EH (cell line): Measurements from ENCODE around the gene KRT16.
"Not testable (repeated sequence)": the region's sequence is repeated elsewhere in the genome, so short reads cannot be mapped to it uniquely, and the experiment has no call there.

Source experiments
- DNase-seq: peaks from one replicate; pipeline ENCODE4 v3.0.0-alpha.2; 2015; ENCODE audit warnings: low read depth

The KRT16 gene

GRCh38 chr17:41647038-41647813 lies 34.7 kb upstream of the KRT16 start:
- DNase-seq, result peak; percentile 16

DNA sequence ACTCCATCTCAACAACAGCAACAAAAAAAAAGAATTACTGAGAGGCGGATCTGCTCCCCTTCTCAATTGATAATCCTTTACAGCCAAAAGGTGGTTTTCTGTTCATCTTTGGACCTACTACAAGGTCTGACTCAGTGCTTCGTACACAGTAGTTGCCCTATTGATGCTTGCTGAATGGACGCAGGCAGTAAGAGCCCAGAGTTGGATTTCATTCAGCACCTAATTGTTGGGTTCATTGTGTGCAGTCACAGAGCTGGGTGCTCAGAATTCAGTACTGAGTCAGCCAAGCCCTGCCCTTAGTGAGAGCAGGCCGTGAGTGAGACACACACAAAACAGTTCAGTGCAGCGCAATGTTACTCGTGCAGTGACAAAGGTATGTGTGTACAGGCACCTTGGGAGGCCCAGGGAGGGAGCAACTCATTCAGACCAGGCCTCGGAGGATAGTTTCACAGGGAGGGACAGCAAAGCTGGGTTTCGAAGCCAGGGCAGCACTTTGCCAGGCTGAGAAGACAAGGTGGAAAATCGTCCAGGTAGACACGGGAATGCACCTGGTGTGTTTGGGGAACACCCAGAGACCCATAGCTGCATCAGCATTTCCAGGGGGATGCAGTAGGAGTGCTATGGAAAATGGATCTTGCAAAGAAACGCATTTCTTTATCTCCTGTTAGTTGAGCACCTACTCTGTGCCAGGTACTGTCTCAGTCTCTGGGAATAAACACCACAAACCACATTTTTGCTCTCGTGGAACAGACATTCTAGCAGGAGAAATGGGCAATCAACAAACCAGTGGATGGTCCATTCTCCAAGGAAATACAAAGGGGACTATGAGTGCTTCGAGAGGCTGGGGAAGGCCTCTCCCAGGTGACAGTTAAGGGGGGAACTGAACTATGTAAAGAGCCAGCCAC lies 29.9 kb upstream of the KRT16 start:
- no peak for DNase-seq

- not testable (repeated sequence) for DNase-seq
Measured at GRCh38 chr17:41640596-41640995, 28.0 kb upstream of the KRT16 start.

DNA sequence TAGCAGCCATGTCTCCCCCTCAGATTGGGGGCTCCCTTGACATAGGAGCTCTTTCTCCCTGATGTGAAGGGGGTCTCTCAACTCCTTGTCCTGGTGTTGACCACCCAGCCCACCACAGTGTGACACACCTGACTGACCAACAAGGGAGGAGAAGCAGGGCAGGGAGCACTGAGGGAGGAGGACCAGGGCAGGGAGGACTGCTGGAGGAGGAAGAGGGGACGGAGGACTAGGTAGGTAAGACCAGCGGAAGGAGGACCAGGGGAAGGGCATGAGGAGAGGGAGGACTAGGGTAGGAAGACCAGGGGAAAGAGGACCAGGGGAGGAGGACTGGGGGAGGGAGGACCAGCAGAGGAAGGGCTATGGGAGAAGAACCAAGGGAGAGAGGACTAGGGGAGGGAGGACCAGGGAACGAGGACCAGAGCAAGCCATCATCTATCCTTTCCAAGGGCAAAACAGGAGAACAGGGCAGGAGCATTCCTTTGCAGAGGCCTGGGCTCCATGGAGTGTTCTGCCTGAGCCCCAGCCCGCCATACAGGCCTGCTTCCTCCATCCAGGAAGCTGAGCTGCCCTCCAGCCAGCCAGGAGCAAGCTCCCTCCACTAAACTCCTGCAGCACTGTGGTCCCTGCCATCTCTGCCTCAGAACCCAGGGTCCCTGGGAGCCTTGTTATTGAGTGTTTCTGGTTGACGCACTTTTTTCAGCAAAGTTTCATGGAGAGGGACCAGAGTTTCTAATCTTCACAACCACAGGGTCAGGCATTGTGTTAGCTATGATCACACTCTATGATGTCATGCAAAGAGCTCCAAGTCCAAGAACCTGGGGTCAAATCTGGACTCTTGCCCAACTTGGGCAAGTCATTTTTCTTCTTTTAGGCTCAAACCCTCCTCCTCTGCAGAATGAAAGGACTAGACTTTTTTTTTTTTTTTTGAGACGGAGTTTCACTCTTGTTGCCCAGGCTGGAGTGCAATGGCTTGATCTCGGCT lies 27.2 kb upstream of the KRT16 start:
- no peak for DNase-seq

- DNase-seq, result no peak
Measured at GRCh38 chr17:41638941-41639340, 26.4 kb upstream of the KRT16 start.

DNA sequence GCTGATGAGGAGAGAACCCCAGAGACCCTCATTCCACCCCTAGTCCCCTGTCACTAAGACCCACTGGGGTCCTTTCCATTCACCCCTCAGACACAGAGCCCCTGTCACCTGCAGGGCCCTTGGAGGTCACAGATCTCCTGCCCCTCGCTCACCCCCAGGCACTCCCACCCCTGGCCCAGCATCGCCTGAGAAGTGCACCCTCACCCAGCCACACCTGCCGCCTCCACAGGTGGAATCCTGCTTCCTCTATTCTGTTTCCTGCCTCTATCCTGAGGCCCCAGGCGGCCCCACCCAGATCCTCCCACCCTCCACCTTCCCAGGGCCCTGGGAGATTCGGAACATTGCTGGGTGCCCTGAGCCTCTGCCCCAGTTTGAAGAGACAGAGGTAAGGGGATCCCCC lies 25.6 kb upstream of the KRT16 start:
- no peak for DNase-seq

DNA sequence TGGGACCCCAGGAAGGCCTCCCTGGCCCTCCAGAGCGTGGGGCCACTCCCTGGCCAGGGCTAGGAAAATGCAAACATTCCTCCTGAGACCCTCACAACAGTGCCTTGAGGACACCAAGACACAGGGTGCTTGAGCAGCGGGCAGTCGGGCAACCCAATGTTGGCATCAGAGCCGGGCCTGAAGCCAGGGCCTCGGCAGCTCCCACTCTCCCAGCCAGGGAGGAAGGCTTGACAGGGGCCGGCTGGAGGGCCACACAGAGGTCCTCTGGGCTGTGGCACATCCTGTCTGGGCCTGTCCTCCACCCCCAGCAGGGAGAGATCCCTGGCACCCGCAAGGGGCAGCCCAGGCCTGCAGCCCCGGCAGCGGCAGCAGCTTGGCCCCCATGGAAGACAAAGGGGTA lies 24.1 kb upstream of the KRT16 start:
- DNase-seq, result no peak

- no peak for DNase-seq
Measured at GRCh38 chr17:41635121-41636097, 22.8 kb upstream of the KRT16 start.

DNA sequence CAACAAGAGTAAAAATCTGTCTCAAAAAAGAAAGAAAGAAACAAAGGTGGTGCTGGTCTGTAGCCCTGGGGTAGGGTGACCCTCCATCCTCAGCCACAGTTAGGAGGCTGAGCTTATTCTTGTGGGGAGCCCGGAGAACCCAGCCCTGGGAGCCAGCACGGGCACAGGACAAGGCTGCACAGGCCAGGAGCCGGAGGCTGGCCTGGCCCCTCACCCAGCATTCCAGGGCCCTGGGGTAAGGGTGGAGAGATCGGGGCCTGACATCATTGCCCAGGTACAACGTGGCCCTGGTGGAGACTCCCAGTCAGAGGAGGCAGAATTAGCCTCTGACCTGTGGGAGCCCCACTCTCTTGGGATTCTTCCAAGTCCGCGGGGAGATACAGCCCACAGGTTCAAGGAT lies 22.1 kb upstream of the KRT16 start:
- no peak for DNase-seq

- no peak for DNase-seq
Measured at GRCh38 chr17:41633556-41634199, 21.1 kb upstream of the KRT16 start.

- DNase-seq, result no peak
Measured at GRCh38 chr17:41632482-41633105, 20.0 kb upstream of the KRT16 start.

GRCh38 chr17:41631898-41632285 lies 19.3 kb upstream of the KRT16 start:
- no peak for DNase-seq

DNA sequence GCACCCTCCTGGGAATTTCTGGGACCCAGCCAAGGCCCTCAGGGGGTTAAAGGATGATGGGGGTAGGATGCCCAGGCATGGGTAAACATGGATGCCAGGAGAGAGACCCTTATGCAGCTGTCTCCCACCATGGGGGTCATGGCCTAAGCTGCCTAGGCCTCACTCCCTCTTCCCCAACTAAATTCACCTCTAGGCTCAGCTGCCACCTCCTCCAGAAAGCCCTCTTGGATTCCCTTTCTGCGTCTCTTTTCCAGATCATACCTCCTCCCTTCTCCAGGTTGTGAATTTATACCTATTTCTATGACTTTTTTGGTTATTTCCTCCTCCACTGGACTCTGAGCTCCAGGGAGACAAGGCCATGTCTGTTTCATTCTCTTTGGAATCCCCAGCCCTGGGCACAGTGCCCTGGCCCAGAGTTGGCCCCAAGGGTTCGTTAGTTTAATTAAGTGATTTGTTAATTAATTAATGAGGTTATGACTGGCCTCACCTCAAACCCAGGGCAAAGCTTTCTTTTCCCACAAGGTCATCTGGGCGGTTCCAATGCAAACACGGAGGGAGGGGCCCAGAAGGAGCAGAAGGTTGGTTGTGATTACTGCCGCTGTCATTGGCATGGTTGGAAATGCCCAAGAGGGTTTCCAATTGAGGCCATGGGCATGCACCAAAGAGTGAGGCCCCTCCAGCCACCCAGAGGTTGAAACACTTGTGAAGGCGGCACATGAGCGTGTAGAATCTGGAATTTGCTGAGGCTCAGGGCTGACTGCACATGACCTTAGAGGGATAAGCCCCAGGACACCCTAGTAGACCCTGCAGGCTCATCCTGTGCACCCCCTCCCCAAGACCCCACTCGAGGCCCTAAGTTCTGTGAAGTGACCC lies 18.7 kb upstream of the KRT16 start:
- no peak for DNase-seq

DNA sequence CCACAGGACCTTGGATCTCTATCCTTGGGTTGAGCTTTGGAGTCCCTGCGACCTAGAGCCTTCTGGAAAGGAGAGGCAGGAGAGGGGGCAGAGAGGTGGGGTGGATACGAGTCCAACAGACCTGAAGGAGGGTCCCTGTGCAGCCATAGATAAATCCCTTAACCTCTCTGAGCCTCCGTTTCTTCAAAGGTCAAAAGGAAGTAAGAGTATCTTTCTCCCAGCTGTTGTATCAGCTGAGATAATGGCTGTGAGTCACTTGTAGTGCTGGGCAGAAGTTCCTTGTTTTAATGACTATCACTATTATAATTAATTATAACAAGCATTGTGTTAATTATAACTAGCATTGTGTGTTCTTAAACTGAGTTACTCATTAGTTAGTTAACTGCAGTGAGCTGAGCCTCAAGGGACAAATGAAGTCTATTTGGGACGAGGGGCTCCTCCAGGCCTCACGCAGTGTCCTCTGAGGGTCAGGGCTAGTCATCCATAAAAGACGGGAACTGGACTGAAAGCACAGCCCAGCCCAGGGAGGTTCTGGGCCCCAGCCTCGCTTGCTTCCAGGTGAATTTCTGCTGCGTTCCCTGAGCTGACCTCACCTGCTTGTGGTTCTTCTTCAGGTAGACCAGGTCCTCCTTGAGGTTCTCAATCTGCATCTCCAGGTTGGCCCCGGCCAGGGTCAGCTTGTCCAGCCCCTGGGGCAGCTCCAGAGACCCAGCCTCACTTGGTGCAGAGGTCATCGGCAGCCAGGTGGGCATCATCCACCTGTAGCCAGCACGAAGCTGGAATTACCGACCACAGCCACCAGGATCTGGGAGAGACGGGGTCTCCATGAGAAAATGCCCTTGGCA lies 17.5 kb upstream of the KRT16 start:
- DNase-seq, result no peak

- no peak for DNase-seq
Measured at GRCh38 chr17:41629316-41629715, 16.7 kb upstream of the KRT16 start.

- not testable (repeated sequence) for DNase-seq
Measured at GRCh38 chr17:41628621-41629255, 16.2 kb upstream of the KRT16 start.

DNA sequence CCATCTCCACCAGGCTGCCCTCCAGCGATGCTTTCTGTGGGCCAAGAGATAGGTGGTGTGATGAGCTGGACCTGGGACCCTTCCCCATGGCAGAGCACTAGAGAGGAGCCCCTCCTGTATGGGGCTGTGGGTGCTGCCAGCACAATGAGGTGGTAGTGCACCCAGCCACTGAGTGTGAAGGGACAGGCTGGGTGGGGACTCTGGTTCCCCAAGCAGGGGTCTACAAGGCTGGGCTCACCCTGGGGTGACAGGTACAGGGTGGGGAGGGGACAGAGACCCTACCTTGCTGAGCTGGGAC lies 15.5 kb upstream of the KRT16 start:
- DNase-seq, result not testable (repeated sequence)
